Globus pallidus (tissue), 1 donor: ENCODE results near the gene XYLT1.

ENCODE experiments used
- DNase-seq: peaks from one replicate; pipeline ENCODE4 v3.0.0-alpha.2; 2015; ENCODE audit warnings: low spot score

Gene XYLT1

DNA sequence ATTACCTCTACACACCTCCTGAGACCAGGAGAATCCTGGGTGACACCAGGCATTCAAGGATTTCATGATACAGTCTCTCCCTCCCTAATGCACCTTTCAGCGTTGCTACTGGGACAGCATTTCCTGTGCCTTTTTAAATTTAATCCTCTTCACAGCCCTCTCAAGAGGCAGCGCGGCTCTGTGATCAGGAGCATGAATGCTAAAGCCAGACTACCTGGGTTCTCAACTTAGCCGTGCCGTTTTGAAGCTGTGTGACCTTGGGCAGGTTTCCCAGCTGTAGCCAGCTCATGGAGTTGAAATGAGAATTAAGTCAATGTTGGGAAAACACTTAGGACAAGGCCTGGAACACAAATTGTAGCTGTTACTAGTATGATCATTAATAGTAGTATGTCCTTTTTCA is 191.8 kb downstream of the XYLT1 start:
- DNase-seq = no peak

DNA sequence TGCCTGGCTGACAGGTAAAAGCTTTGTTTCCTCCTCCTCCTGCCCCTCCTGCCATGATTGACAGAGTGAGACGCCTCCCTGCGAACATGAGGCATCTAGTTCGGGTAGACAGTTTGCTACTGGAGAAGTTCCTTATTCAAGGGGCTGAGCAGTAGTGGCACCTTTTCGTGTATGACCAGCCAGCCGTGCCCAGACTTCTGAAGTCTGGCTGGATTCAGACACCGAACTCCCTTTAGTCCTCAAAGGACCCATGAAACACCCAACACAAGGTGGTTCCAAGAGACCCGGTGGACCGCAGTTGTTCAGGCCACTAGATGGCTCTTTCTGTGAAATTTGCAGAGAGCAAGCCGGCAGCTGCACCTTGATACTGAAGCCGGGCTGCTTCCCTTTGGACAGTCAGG is 192.8 kb downstream of the XYLT1 start:
- no peak for DNase-seq

DNA sequence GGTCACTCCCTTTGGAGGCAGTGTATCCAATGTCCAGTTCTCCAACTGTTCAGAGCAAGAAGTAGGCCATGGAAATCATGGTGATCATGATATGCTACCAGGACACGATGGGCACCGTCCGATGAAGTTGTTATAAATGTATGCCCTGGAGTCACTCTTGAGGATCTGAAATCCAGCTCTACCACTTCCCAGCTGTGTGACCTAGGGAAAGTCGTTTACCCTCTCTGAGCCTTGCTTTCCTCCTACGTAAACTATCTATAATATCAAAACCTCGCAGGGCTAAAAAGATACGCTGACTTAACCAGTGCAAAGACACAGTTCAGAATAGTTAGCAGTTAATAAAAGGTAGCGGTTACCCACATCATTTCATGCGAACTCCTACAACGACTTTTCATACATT is 194.2 kb downstream of the XYLT1 start:
- no peak for DNase-seq

DNA sequence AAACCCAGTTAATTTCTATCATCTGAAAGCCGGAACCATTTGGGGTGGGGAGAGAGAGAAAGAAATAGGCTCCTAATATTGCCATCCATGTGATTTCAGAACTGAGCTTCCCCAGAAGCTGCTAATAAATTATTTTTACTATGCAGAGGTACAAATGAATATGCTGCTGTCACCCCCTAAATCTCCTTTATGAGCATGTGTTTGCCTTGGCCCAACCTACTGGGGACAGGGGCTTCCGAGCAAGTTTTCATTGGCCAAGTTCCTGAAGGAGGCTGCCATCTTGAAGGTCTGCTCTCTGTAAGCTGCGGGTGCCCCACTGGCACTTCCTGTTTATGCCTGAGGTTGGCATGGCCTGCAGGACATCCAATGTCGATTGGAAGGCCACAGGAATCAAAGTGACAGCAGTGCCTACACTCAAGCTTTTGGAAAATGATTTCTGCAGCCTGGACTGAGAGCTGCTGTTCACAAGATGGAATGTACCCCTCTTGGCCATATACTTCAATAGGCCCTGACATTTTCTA is 194.7 kb downstream of the XYLT1 start:
- no peak for DNase-seq

GRCh38 chr16:17275076-17276009 is 195.4 kb downstream of the XYLT1 start:
- no peak for DNase-seq

GRCh38 chr16:17273142-17273561 is 197.6 kb downstream of the XYLT1 start:
- no peak for DNase-seq

DNA sequence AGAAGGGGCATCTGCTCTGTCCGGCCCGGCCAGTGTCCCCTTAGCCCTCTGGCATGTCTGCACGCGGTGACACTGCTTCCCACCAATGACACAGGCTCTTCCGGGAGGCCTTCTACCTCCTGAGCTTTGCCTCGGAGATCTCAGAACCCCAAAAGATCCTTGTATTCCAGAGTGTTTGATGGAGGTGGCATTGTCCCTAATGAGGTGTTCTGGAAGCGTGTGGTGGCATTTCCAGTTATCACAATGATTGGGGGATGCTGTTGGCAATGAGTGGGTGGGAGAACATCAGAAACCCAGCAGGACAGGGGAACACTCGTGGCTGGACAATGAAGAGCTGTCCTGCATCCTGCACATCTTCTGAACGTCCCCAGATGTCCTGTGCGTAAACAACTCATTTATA is 198.0 kb downstream of the XYLT1 start:
- no peak for DNase-seq

- DNase-seq = peak; percentile 71
Observed at GRCh38 chr16:17271687-17272086, 199.1 kb downstream of the XYLT1 start.

- DNase-seq = no peak
Observed at GRCh38 chr16:17270683-17271109, 200.1 kb downstream of the XYLT1 start.

- no peak for DNase-seq
Observed at GRCh38 chr16:17270111-17270510, 200.6 kb downstream of the XYLT1 start.

DNA sequence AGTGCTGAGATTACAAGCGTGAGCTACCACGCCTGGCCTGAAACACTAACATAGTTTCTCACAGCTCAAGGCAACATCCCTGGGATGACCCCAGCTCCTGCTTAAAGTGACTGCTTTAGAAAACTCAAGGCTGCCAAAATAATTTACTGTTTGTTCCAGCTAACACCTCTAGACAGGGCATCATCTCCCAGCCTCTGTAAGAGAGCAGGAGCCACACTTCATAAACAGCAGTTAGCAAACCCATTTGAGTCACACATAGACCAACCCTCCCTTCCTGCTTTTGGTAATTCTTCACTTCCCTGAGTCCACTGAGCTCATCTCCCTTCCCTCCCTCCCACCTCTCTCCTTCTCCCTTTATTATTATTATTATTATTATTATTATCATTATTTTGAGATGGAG is 201.3 kb downstream of the XYLT1 start:
- no peak for DNase-seq

DNA sequence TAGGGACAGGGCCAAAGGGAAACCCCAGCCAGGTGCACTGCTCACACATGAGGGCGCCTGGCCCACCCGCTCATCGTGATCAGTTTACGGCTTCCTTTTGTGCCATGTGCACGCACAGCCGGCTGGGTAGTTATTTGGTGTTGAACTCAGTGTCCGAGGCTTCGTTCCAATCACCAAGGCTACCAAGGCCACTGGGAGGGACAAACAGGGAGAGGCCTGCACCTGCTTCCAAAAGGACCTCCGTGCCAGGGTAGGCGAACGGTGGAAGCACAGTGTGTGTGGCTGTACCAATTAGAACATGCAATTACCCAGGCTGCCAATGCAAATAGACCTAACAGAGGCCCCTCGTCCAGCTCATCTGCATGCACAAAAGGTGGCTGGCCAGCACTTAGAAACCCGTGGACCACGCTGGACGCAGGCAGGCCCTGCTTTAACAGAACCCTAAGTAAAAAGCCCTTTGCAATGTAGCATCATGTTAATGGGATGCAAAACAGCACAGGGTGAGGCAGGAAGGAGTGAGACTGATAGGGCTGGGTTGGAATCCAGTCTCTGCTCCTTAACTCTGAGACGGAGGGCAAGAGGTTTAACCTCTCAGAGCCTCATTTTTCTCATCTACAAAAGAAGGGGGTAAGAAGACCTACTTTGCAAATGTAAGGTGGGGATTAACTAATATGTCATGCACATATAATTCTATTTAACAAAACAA is 204.0 kb downstream of the XYLT1 start:
- DNase-seq = peak; percentile 66

GRCh38 chr16:17265154-17265553 is 205.6 kb downstream of the XYLT1 start:
- DNase-seq = no peak

DNA sequence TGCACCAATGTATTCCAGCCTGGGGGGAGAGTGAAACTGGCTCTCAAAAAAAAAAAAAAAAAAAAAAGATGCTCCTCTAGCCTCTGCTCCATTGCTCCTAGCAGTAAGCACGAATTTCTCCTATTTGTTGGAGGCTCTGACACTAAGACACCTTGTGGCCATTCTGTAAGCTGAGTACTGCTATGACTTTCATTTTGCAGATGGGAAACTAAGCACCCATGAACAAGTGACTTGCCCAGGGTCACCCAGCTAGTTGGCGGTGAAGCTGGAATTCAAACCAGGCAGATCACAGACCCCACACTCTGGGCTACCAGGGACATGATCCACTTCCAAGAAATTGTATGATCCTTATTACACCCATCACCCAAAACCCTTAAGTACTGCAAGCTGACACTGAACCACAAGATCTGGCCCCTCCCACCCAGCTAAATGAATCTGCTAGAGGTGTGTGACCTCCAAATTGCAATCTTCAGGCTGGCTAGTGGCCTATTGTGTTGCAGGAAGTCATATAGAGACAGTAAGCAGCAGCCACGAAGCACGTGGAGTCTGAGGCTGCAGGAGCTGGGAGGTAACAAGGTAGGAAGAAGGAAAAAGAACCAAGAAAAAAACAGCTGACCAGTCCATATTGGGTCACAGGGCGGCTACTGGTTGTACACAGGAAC is 209.4 kb downstream of the XYLT1 start:
- DNase-seq = no peak

DNA sequence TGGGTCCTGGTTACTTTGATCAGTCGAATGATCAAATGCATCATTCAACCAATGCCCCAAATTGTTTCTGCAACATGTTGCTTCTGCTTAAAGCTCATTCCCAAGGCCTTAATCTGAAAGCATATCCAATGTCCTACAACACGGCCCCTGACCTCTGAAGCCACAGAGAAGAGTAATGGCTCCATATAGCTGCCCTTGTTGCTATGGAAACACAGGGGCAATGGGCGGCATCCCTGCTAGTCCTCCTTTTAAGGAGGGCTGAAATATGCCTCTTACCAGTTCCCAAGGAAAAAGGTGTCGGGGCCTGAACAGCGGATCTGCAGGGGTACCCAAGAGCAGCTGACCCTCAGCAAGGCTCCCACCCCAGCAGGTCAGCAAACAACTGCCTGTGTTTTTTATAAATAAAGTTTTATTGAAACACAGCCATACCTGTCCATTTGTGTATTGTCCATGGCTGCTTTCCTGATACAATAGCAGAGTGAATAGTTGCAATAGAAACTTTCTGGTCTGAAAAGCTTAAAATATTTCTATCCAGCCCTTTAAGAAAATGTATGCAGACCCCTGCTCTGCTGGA is 210.4 kb downstream of the XYLT1 start:
- no peak for DNase-seq

DNA sequence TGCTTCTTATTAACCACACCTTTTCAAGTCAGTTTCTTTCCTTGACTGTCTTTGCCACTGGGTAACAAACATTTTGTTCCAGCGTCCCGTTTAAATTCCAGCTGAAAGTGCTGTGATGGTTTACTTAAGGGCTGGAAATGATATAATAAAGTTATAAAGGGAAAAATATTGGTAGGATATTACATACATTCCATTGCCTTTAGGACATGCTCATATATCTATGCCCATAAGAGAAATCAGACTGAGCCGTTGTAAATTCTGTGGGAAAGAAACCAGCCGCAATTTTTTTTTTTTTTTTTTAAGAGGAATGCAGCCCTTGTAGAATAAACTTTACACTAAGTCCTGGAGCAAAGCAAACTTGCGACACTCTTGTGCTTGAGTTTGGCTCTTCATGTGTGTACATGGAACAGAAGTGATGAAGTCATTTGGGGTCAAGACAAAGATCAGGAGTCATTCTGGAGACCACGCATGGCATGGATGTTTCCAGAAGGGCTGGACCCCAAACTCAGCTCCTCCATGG is 210.9 kb downstream of the XYLT1 start:
- no peak for DNase-seq

GRCh38 chr16:17258848-17259713 is 211.7 kb downstream of the XYLT1 start:
- no peak for DNase-seq

DNA sequence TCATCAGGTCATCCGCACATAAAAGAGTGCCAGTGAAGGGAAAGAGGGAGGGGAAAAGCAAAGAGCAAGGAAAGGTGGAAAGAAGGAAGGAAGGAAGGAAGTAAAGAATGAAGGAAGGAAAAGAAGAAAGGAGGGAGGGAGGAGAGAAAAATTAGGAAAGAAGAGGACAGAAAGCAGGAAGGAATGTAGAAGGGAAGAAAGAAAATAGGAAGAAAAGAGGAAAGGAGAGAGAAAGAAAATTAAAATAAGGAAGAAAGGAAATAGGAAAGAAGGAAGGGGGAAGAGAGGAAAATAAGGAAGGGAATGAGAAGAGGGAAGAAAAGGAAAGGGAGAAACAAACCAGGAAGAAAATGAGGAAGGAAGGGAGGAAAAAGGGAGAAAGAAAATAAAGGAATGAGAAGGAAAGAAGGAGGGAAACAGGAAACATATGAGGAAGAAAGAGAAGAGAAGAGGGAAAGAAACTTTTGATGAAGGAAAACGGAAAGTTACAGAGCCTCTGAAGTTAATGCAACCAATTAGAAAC is 212.6 kb downstream of the XYLT1 start:
- no peak for DNase-seq

DNA sequence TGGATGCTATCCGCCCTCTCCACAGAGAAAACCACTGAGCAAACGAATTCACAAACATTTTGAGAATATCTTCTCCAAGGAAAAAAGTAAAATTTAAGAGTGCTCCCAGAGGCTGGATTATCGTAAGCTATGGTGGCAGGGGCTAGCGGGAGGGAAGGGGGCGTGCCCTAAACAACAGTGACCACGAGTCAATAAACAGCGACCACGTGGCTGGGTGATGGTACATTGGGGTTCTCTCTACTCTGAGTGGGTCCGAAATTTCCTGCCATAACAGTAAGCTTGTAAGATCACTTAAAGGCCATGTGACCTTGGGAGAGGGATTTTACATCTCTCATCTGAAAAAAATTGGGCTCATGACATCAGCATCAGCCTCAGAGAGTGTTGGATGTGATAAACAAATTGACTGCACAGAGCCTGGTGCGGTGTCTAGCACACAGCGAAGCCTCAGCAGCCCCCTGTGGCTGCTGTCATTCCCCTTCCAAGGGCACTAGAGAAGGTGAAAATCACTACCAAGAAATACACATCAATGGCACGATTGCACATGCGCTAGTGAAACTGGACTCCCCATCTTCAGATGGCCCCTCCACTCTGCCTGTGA is 213.2 kb downstream of the XYLT1 start:
- DNase-seq = no peak

DNA sequence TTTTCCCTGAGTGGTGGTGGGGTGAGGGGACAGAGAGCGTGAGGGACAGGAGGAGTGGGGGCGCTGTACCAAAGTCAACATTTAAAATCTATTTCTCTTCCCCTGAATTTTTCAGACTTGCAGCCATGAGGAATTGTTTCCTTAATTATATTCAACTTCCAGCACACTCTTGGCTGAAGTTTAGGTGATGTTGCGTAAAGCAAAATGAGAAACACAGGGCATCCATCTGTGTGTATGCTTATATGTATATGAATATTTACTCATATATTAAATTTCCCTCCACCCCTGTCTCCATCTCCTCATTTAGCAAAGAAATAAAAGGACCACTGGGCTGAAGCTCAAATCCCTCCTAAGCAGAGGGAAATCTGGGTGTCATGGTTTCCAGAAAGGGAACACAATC is 218.1 kb downstream of the XYLT1 start:
- DNase-seq = no peak
